HepG2 (cell line): ENCODE measurements around the gene GLUD1. TPM values are rescaled to one million over a fixed set of nuclear protein-coding genes. Genes with fewer than 3 reads are reported as not detected.

Source experiments
- BCL6 ChIP-seq: IDR thresholded peaks from 2 replicates; pipeline ENCODE4 v1.6.1; 2016; ENCODE audit warnings: missing genetic modification reagents, missing compliant biosample characterization
- BRD4 ChIP-seq: sonication (generic); formaldehyde crosslinking; IDR thresholded peaks from 2 replicates; pipeline ENCODE4 v1.4.0; 2020; ENCODE audit warnings: missing genetic modification reagents
- DMAP1 ChIP-seq: IDR thresholded peaks from 2 replicates; pipeline ENCODE4 v1.6.1; 2016
- DPF2 ChIP-seq: sonication (generic); formaldehyde crosslinking; IDR thresholded peaks from 2 replicates; pipeline ENCODE4 v1.4.0; 2020; ENCODE audit warnings: mild to moderate bottlenecking, low read depth, missing genetic modification reagents, borderline replicate concordance
- GPN1 ChIP-seq: sonication (generic); formaldehyde crosslinking; IDR thresholded peaks from 2 replicates; pipeline ENCODE4 v1.5.1; 2020; ENCODE audit warnings: missing genetic modification reagents, borderline replicate concordance
- HDAC2 ChIP-seq: sonication (generic); formaldehyde crosslinking; IDR thresholded peaks from 2 replicates; pipeline ENCODE4 v1.4.0; 2020; ENCODE audit warnings: missing genetic modification reagents
- HOXA5 ChIP-seq: sonication (generic); formaldehyde crosslinking; IDR thresholded peaks from 2 replicates; pipeline ENCODE4 v1.4.0; 2020; ENCODE audit warnings: missing genetic modification reagents
- KDM1A ChIP-seq: IDR thresholded peaks from 2 replicates; pipeline ENCODE4 v1.6.1; 2016; ENCODE audit warnings: missing compliant biosample characterization
- MBD4 ChIP-seq: IDR thresholded peaks from 2 replicates; pipeline ENCODE4 v1.6.1; 2012; ENCODE audit warnings: low read length, inconsistent platforms, borderline replicate concordance
- NCOA2 ChIP-seq: sonication (generic); formaldehyde crosslinking; IDR thresholded peaks from 2 replicates; pipeline ENCODE4 v1.8.0; 2022; ENCODE audit warnings: inconsistent platforms
- NFRKB ChIP-seq: fragments of 450-650 bp; IDR thresholded peaks from 2 replicates; pipeline ENCODE4 v1.6.1; 2017
- NRL ChIP-seq: sonication (generic); formaldehyde crosslinking; IDR thresholded peaks from 2 replicates; pipeline ENCODE4 v1.5.0; 2020; ENCODE audit warnings: missing genetic modification reagents, mild to moderate bottlenecking, moderate library complexity, borderline replicate concordance
- PATZ1 ChIP-seq: sonication (generic); formaldehyde crosslinking; IDR thresholded peaks from 2 replicates; pipeline ENCODE4 v1.4.0; 2020; ENCODE audit warnings: missing genetic modification reagents
- RNF219 ChIP-seq: sonication (generic); formaldehyde crosslinking; IDR thresholded peaks from 2 replicates; pipeline ENCODE4 v1.5.0; 2020; ENCODE audit warnings: mild to moderate bottlenecking, missing genetic modification reagents
- TRIM22 ChIP-seq: fragments of 450-650 bp; IDR thresholded peaks from 2 replicates; pipeline ENCODE4 v1.6.1; 2017
- ZNF354B ChIP-seq: sonication (generic); formaldehyde crosslinking; IDR thresholded peaks from 2 replicates; pipeline ENCODE4 v1.8.0; 2022; ENCODE audit warnings: mild to moderate bottlenecking, missing genetic modification reagents
- ZNF510 ChIP-seq: sonication (generic); formaldehyde crosslinking; IDR thresholded peaks from 2 replicates; pipeline ENCODE4 v1.4.0; 2020; ENCODE audit warnings: low read depth, mild to moderate bottlenecking, missing genetic modification reagents
- polyA plus RNA-seq, 8 experiments: library from polyadenylated mRNA; depleted of rRNA in 3 of 8; stranded (reverse) in 7 of 8; unstranded in 1 of 8; fragments of >200 nt; fragmentation: Illumina TruSeq in 4 of 8; extraction: Trizol in 4 of 8; gene quantifications; 2 replicates each; pipeline versions ENCODE4 v1.2.1 to v1.2.3, GENCODE V29; 2011 to 2016; ENCODE audit warnings: low read depth in 4 of 8, missing spikeins in 1 of 8, mixed read lengths in 1 of 8; ENCODE audit not compliant: insufficient read depth in 1 of 8
- total RNA-seq, 5 experiments: library from RNA; depleted of rRNA; stranded (reverse); fragments of >200 nt; fragmentation: Illumina TruSeq; extraction: Trizol; gene quantifications; 2 replicates each; pipeline ENCODE4 v1.2.3, GENCODE V29; 2016; ENCODE audit warnings: low read depth in 1 of 5
- TF ChIP-seq, protein P1 (sequence below): IDR thresholded peaks from 2 replicates; pipeline ENCODE4 v1.6.1; 2018; ENCODE audit warnings: missing genetic modification reagents
- TF ChIP-seq, protein P2 (sequence below): sonication (generic); formaldehyde crosslinking; IDR thresholded peaks from 2 replicates; pipeline ENCODE4 v1.5.0; 2020; ENCODE audit warnings: mild to moderate bottlenecking, missing genetic modification reagents

GLUD1 gene
- total and polyA plus RNA-seq, 2 of the 13 experiments (the other 11 are each of a cell fraction or from before 2014, with no cell fraction given) = 301 to 798 TPM

DNA sequence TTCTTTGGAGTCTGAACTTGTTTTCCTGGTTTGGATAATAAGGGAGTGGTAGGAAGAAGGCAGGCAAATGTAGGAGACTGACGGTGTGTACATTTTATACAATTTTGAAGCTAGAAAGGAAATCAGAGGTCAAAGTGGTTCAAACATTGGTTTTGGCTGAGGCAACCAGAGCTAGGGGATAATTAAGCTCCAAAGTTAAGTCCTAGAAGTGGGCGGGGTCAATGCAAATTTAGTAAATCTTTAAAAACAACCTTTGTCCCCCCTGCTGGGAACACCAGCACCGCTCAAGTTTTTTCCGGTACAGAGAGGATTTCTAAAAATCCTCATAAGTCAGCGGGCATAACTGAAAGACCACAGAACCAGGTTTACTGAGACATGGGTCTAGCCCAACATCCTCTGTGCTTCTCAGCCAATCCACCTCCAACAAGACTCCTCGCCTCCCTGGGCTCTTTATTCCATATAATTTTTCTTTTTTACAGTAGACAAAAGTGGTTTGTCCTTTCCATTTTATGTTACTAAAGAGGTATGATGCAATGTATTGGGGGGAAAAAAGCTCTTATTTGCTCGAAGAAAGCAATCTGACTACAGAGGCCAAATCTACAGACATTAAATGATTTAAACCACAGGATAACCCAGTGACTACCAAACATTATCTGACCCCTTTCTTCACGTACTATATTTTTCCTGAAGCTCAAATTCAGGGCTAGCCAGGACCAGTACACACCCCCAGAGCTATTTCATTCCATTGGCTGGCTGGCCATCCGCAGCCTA lies 1.6 kb downstream of the GLUD1 start (continued):
- no peak for TF ChIP-seq NRL (CRISPR knock-in tag)
- TF ChIP-seq HDAC2 = no peak
- TF ChIP-seq NCOA2 (CRISPR knock-in tag) = peak; percentile 75
- TF ChIP-seq DPF2 (CRISPR knock-in tag) = no peak
- TF ChIP-seq MBD4 = peak; percentile 70; the same call in 1 of the 2 replicates
- no peak for TF ChIP-seq RNF219 (CRISPR knock-in tag)
- no peak for TF ChIP-seq ZNF510 (CRISPR knock-in tag)
- TF ChIP-seq ZNF354B (CRISPR knock-in tag) = no peak
- TF ChIP-seq KDM1A (CRISPR knock-in tag) = no peak
- TF ChIP-seq, protein P1, sequence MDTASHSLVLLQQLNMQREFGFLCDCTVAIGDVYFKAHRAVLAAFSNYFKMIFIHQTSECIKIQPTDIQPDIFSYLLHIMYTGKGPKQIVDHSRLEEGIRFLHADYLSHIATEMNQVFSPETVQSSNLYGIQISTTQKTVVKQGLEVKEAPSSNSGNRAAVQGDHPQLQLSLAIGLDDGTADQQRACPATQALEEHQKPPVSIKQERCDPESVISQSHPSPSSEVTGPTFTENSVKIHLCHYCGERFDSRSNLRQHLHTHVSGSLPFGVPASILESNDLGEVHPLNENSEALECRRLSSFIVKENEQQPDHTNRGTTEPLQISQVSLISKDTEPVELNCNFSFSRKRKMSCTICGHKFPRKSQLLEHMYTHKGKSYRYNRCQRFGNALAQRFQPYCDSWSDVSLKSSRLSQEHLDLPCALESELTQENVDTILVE (CRISPR knock-in tag) = no peak
- TF ChIP-seq GPN1 (CRISPR knock-in tag) = no peak
- TF ChIP-seq TRIM22 = no peak
- TF ChIP-seq PATZ1 (CRISPR knock-in tag) = no peak
- TF ChIP-seq, protein P2, sequence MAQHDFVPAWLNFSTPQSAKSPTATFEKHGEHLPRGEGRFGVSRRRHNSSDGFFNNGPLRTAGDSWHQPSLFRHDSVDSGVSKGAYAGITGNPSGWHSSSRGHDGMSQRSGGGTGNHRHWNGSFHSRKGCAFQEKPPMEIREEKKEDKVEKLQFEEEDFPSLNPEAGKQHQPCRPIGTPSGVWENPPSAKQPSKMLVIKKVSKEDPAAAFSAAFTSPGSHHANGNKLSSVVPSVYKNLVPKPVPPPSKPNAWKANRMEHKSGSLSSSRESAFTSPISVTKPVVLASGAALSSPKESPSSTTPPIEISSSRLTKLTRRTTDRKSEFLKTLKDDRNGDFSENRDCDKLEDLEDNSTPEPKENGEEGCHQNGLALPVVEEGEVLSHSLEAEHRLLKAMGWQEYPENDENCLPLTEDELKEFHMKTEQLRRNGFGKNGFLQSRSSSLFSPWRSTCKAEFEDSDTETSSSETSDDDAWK (CRISPR knock-in tag) = no peak
- TF ChIP-seq DMAP1 (CRISPR knock-in tag) = no peak
- peak; percentile 10; the same call in 1 of the 2 replicates for TF ChIP-seq HOXA5 (CRISPR knock-in tag)
- TF ChIP-seq BRD4 = no peak
- TF ChIP-seq BCL6 (CRISPR knock-in tag) = peak; percentile 64; the same call in 1 of the 2 replicates
- TF ChIP-seq NFRKB = no peak
